H1 (cell line): ENCODE results near the gene EGFR. TPM values are rescaled to one million over a fixed set of nuclear protein-coding genes. Genes with fewer than 3 reads are reported as not detected.
A peak's percentile ranks its signal among the peaks of the same experiment; 100 is the strongest.

Source experiments
- CTCF ChIA-PET: fragments of 300-600 bp; sonication (Branson Sonifier 250); formaldehyde crosslinking; loops from one replicate; lab custom pipeline; 2021; ENCODE audit not compliant: partially characterized antibody; lab: Charles Lee
- POLR2A ChIA-PET: fragments of 300-600 bp; sonication (Branson Sonifier 250); formaldehyde crosslinking; loops from one replicate; lab custom pipeline; 2021; ENCODE audit warnings: inconsistent platforms; ENCODE audit not compliant: partially characterized antibody; lab: Charles Lee
- DNase-seq, 2 experiments: peaks; one replicate each; pipeline versions ENCODE4 v3.0.0 to v3.0.0-alpha.2; 2010 to 2022; ENCODE audit warnings: low spot score in 2 of 2, low read depth in 1 of 2, mixed read lengths in 1 of 2
- FAIRE-seq: peaks from 2 replicates; lab custom pipeline; 2011; peaks lifted over from hg19 to GRCh38; lab: Jason Lieb, UNC
- H2AFZ ChIP-seq: 2 replicates; pipeline ENCODE4 v1.8.1; 2012; ENCODE audit warnings: low read length, inconsistent platforms
- H2AK5ac ChIP-seq: 2 replicates; pipeline ENCODE4 v1.6.1; 2013; ENCODE audit warnings: low read depth, low read length
- H2BK120ac ChIP-seq: replicated peaks from 2 replicates; pipeline ENCODE3; 2013; ENCODE audit warnings: low read depth, low read length, inconsistent platforms
- H2BK12ac ChIP-seq: 2 replicates; pipeline ENCODE4 v1.6.1; 2013; ENCODE audit warnings: low read depth, low read length
- H2BK15ac ChIP-seq: 2 replicates; pipeline ENCODE4 v1.6.1; 2013; ENCODE audit warnings: low read length
- H2BK20ac ChIP-seq: 2 replicates; pipeline ENCODE4 v1.6.1; 2013; ENCODE audit warnings: low read length
- H2BK5ac ChIP-seq: 2 replicates; pipeline ENCODE4 v1.6.1; 2013; ENCODE audit warnings: low read depth, low read length
- H3K14ac ChIP-seq: 2 replicates; pipeline ENCODE4 v1.6.1; 2013; ENCODE audit warnings: inconsistent platforms; ENCODE audit not compliant: insufficient read length
- H3K18ac ChIP-seq: 2 replicates; pipeline ENCODE4 v1.6.1; 2013; ENCODE audit warnings: low read length; ENCODE audit errors: extremely low read depth
- H3K23ac ChIP-seq: 2 replicates; pipeline ENCODE4 v1.6.1; 2013; ENCODE audit warnings: inconsistent platforms; ENCODE audit not compliant: insufficient read length
- H3K23me2 ChIP-seq: 2 replicates; pipeline ENCODE4 v1.6.1; 2013; ENCODE audit warnings: low read depth, low read length
- H3K27ac ChIP-seq: 2 replicates; pipeline ENCODE4 v1.6.1; 2011; ENCODE audit warnings: low read depth, low read length, inconsistent platforms
- H3K27me3 ChIP-seq, 4 experiments: replicated peaks in 1 of 4; 1 replicate in 1 of 4; 2 replicates in 3 of 4; pipeline versions ENCODE4 v1.6.1 to v1.8.1; 2011 to 2013; ENCODE audit warnings: low read length in 3 of 4, mild to moderate bottlenecking in 3 of 4, inconsistent platforms in 2 of 4, mixed read lengths in 2 of 4, moderate library complexity in 1 of 4; ENCODE audit not compliant: control insufficient read depth in 3 of 4, insufficient read depth in 3 of 4; ENCODE audit errors: extremely low read depth in 1 of 4
- H3K36me3 ChIP-seq, 4 experiments: 2 replicates each; pipeline versions ENCODE4 v1.6.1 to v1.8.1; 2011 to 2013; ENCODE audit warnings: mild to moderate bottlenecking in 4 of 4, low read length in 3 of 4, moderate library complexity in 2 of 4, control low read depth in 1 of 4, inconsistent platforms in 1 of 4; ENCODE audit not compliant: insufficient read depth in 4 of 4, control insufficient read depth in 2 of 4
- H3K4ac ChIP-seq: replicated peaks from 2 replicates; pipeline ENCODE3; 2013; ENCODE audit warnings: low read length, low read depth, mixed read lengths, inconsistent platforms; ENCODE audit not compliant: insufficient read length
- H3K4me1 ChIP-seq, 4 experiments: replicated peaks in 1 of 4; 1 replicate in 1 of 4; 2 replicates in 3 of 4; pipeline versions ENCODE4 v1.6.1 to v1.8.1; 2011 to 2013; ENCODE audit warnings: low read length in 3 of 4, inconsistent platforms in 2 of 4, mixed read lengths in 1 of 4; ENCODE audit not compliant: insufficient read depth in 4 of 4, control insufficient read depth in 3 of 4
- H3K4me2 ChIP-seq, 2 experiments: 2 replicates each; pipeline versions ENCODE4 v1.6.1 to v1.8.1; 2011 to 2013; ENCODE audit warnings: low read depth in 2 of 2, low read length in 2 of 2, control low read depth in 1 of 2, inconsistent platforms in 1 of 2, mild to moderate bottlenecking in 1 of 2; ENCODE audit not compliant: insufficient read depth in 1 of 2
- H3K4me3 ChIP-seq, 4 experiments: fragments of 200-600, 300-600 bp in 1 of 4; sonication (generic), shearing (Covaris generic), sonication (Bioruptor Twin) in 1 of 4; 2 replicates each; pipeline versions ENCODE4 v1.5.1 to v1.8.1; 2011 to 2016; ENCODE audit warnings: low read length in 4 of 4, low read depth in 3 of 4, control low read depth in 2 of 4, inconsistent platforms in 2 of 4, mild to moderate bottlenecking in 2 of 4, mixed read lengths in 1 of 4, moderate library complexity in 1 of 4; ENCODE audit not compliant: insufficient read depth in 2 of 4; ENCODE audit errors: extremely low read depth in 1 of 4
- H3K56ac ChIP-seq: replicated peaks from 2 replicates; pipeline ENCODE3; 2013; ENCODE audit warnings: low read depth, mild to moderate bottlenecking, mixed read lengths, low read length, inconsistent platforms; ENCODE audit not compliant: insufficient read length
- H3K79me1 ChIP-seq: 2 replicates; pipeline ENCODE4 v1.6.1; 2013; ENCODE audit warnings: low read depth, low read length, control low read depth
- H3K79me2 ChIP-seq, 2 experiments: 2 replicates each; pipeline versions ENCODE4 v1.6.1 to v1.8.1; 2012 to 2013; ENCODE audit warnings: low read length in 2 of 2, mild to moderate bottlenecking in 2 of 2, inconsistent platforms in 1 of 2; ENCODE audit not compliant: insufficient read depth in 2 of 2, control insufficient read depth in 1 of 2
- H3K9ac ChIP-seq, 4 experiments: replicated peaks in 1 of 4; 1 replicate in 1 of 4; 2 replicates in 3 of 4; pipeline versions ENCODE4 v1.6.1 to v1.8.1; 2011 to 2013; ENCODE audit warnings: low read depth in 3 of 4, low read length in 3 of 4, control low read depth in 2 of 4, mild to moderate bottlenecking in 2 of 4, moderate library complexity in 2 of 4, inconsistent platforms in 1 of 4; ENCODE audit errors: extremely low read depth in 1 of 4
- H3K9me3 ChIP-seq, 2 experiments: 2 replicates each; pipeline versions ENCODE4 v1.6.1 to v1.8.1; 2012 to 2013; ENCODE audit warnings: mild to moderate bottlenecking in 2 of 2, moderate library complexity in 2 of 2, control low read depth in 1 of 2, inconsistent platforms in 1 of 2, low read depth in 1 of 2, low read length in 1 of 2, mixed read lengths in 1 of 2; ENCODE audit not compliant: insufficient read depth in 2 of 2
- H4K20me1 ChIP-seq, 2 experiments: replicated peaks in 1 of 2; 2 replicates each; pipeline versions ENCODE3 to v1.8.1; 2011 to 2013; ENCODE audit warnings: inconsistent platforms in 2 of 2, low read length in 2 of 2, mild to moderate bottlenecking in 1 of 2; ENCODE audit not compliant: insufficient read depth in 2 of 2, control insufficient read depth in 1 of 2
- H4K5ac ChIP-seq: 2 replicates; pipeline ENCODE4 v1.6.1; 2013; ENCODE audit warnings: low read length, low read depth, mixed read lengths, inconsistent platforms; ENCODE audit not compliant: insufficient read length
- H4K8ac ChIP-seq: 2 replicates; pipeline ENCODE4 v1.8.0; 2013; ENCODE audit warnings: mild to moderate bottlenecking, moderate library complexity, low read length, inconsistent platforms; ENCODE audit not compliant: insufficient read depth; ENCODE audit errors: extremely low read depth
- H4K91ac ChIP-seq: replicated peaks from 2 replicates; pipeline ENCODE3; 2013; ENCODE audit warnings: low read length, mixed read lengths, inconsistent platforms; ENCODE audit not compliant: insufficient read length
- CBX8 ChIP-seq: fragments of 300-800, 300-1000 bp; sonication (generic); IDR thresholded peaks from 2 replicates; pipeline ENCODE4 v1.7.1; 2016; ENCODE audit warnings: low read depth, low read length, borderline replicate concordance
- CEBPB ChIP-seq: IDR thresholded peaks from 2 replicates; pipeline ENCODE4 v1.6.1; 2012; ENCODE audit warnings: low read depth, low read length
- E2F6 ChIP-seq: IDR thresholded peaks from 2 replicates; pipeline ENCODE4 v1.6.1; 2012; ENCODE audit warnings: inconsistent platforms
- EP300 ChIP-seq, 2 experiments: IDR thresholded peaks; 1 replicate in 1 of 2; 2 replicates in 1 of 2; pipeline ENCODE4 v1.6.1; 2011 to 2012; ENCODE audit warnings: low read depth in 2 of 2, low read length in 2 of 2, mild to moderate bottlenecking in 2 of 2, borderline replicate concordance in 1 of 2, inconsistent platforms in 1 of 2, moderate library complexity in 1 of 2
- GTF2F1 ChIP-seq: IDR thresholded peaks from 2 replicates; pipeline ENCODE4 v1.6.1; 2012; ENCODE audit warnings: low read depth, low read length, improper control_type of control experiment, borderline replicate concordance
- HDAC6 ChIP-seq: IDR thresholded peaks from one replicate; pipeline ENCODE4 v1.7.1; 2012; ENCODE audit warnings: low read depth, mild to moderate bottlenecking, inconsistent platforms, low read length, moderate library complexity
- RFX5 ChIP-seq: IDR thresholded peaks from 2 replicates; pipeline ENCODE4 v1.6.1; 2011; ENCODE audit warnings: low read depth, low read length, improper control_type of control experiment, borderline replicate concordance
- WGBS, 2 experiments: shearing (Covaris generic) in 1 of 2; methylation state at CpG; one replicate each; pipeline versions ENCODE4 v1.1.6 to v1.1.7; 2013 to 2015; ENCODE audit warnings: low lambda C conversion rate in 2 of 2, mixed read lengths in 2 of 2, inconsistent platforms in 1 of 2, low coverage in 1 of 2, missing lambda C conversion rate in 1 of 2; ENCODE audit not compliant: insufficient replicate concordance in 2 of 2, insufficient coverage in 1 of 2, insufficient read length in 1 of 2; ENCODE audit errors: extremely low coverage in 1 of 2, missing lambda C conversion rate in 1 of 2; 5-methylcytosine and 5-hydroxymethylcytosine counted together
- polyA plus RNA-seq, 7 experiments: library from polyadenylated mRNA; depleted of rRNA in 3 of 7; stranded (reverse) in 5 of 7; unstranded in 2 of 7; fragments of >200 nt in 5 of 7; fragments of 200-250 nt in 2 of 7; gene quantifications; 1 replicate in 5 of 7; 2 replicates in 1 of 7; 4 replicates in 1 of 7; pipeline versions ENCODE4 v1.2.1 to v1.2.3, GENCODE V29; 2011 to 2013; ENCODE audit warnings: missing spikeins in 2 of 7, mixed read lengths in 2 of 7
- total RNA-seq: library from RNA; stranded (reverse); fragmentation: NEBNext Ultra II Directional; extraction: Animal tissue kit (Norgen Biotek cat#: 25700); gene quantifications from 2 replicates; pipeline ENCODE4 v1.2.1, GENCODE V29; 2021
- TF ChIP-seq, protein P1 (sequence below): IDR thresholded peaks from 2 replicates; pipeline ENCODE4 v1.6.1; 2012; ENCODE audit warnings: inconsistent platforms

EGFR gene
- total and polyA plus RNA-seq, 2 of the 8 experiments (the other 6 are each of a cell fraction or from before 2014, with no cell fraction given) = 1.9 to 5.8 TPM

DNA sequence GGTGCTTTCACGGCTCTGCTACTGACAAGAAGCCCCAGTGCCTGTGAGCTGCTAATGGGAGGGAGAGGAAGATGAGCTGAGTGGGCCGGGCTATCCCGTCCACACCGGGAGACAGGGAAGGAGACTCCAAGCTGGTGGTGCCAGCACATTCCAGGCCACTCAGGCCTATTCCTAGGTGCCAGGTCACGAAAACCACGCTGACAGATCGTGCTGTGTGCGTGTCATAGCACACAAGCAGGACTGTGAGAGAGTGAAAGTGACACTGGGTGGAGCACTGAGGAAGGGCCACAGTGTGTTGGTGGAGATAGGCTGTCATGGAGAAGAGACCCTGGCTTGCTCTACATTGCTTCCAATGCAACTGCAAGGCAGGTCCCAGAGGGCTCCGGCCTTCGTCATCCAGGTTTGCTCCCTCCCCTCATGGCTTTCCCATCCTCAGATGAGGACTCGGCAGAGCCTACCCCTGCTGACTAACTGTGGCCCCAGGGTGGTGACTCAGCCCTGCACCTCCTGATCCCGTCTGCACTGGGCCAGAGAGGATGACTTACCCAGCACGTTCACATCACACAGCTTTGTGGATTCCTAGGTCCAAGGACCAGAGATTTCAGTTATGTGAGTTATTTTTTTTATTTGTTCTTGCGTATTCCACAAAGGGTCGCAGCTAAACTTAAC lies 167.3 kb downstream of the EGFR start:
- WGBS, 2 experiments = 93% methylated on average over 14 of the region's 15 CpGs; no CpG with 5 or more reads in 1 of the 2 experiments

More for the DNA sequence above, 167.3 kb downstream of the EGFR start:
- Histone ChIP-seq H3K23me2 (no peaks in the 10 kb centered on the region), H4K20me1 (no peaks in the 10 kb centered on the region), H3K9ac (no peak overlapping the region), H3K27me3 (no peaks in the 10 kb centered on the region; a peak in 2 of 7 replicates), H3K27ac (no peak overlapping the region), H2BK15ac (peak overlapping the region; percentile 74), H2BK12ac (peak overlapping the region; percentile 22; the same call in 1 of the 2 replicates), H3K4me3 (no peak overlapping the region), H3K4me2 (no peak overlapping the region), H3K18ac (no peak overlapping the region), H2AFZ (no peak overlapping the region), H3K36me3 (no peaks in the 10 kb centered on the region), H3K9me3 (no peaks in the 10 kb centered on the region), H2BK5ac (no peak overlapping the region), H2BK20ac (no peak overlapping the region), H3K79me1 (no peaks in the 10 kb centered on the region), H4K5ac (no peak overlapping the region), H3K56ac (no peak overlapping the region), H3K14ac (no peak overlapping the region), H3K79me2 (no peaks in the 10 kb centered on the region), H2BK120ac (no peak overlapping the region), H2AK5ac (no peak overlapping the region), H3K23ac (no peak overlapping the region), H4K8ac (no peak overlapping the region; the same call in 1 of the 2 replicates), H3K4me1 (peaks cover 15 to 23% (median 19%) of the 10 kb centered on the region in 4 experiments), H3K4ac (no peak overlapping the region), H4K91ac (no peak overlapping the region)
- POLR2A ChIA-PET = no interaction called here
- CTCF ChIA-PET = interaction anchor here (0.8 to 1.1 kb wide), 2 partner anchors 31 to 69 kb away, joined by 3 to 4 read pairs; no protein-coding TSS in a partner anchor
- peak in 1 of 2 experiments; percentile 22 for DNase-seq
- FAIRE-seq = no peak
- TF ChIP-seq EP300 (IDR thresholded peaks at IDR 0.05; ENCODE audit: borderline replicate concordance in 1 of 2, low read depth in 2 of 2, low read length in 2 of 2) = no peak
- TF ChIP-seq, protein P1, sequence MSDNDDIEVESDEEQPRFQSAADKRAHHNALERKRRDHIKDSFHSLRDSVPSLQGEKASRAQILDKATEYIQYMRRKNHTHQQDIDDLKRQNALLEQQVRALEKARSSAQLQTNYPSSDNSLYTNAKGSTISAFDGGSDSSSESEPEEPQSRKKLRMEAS = no peak
- no peak for TF ChIP-seq GTF2F1
- TF ChIP-seq CEBPB = no peak
- no peak for TF ChIP-seq RFX5
- no peak for TF ChIP-seq CBX8
- TF ChIP-seq HDAC6 = no peak
- no peak for TF ChIP-seq E2F6
